Fibroblast of skin of left quadriceps (primary cell): ENCODE data around the gene PITPNC1.
"Not testable (repeated sequence)": the region's sequence is repeated elsewhere in the genome, so short reads cannot be mapped to it uniquely, and the experiment has no call there.

Experiments used
- DNase-seq, 2 experiments: peaks; one replicate each; pipeline ENCODE4 v3.0.0-alpha.2; 2013; ENCODE audit warnings: low read depth in 2 of 2

Gene PITPNC1

DNA sequence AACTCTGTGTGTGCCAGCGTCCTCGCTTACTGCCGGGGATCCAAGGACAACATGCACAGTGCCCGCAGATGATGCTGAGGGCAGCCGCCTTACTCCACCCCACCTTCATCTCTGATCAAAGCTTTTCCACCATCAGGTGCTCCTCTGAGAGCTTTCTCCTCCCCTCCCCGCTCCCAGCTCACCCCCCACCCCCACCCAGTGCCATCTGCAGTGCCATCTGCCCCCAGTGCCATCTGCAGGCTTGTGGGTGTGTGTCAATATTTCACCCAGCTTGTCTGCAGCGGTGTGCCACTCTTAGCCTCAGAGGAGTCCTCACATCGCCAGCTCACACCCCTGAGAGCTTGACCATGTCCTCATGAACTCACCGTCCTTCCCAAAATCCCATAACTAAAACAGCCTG is 242.5 kb downstream of the PITPNC1 start:
- no peak for DNase-seq

DNA sequence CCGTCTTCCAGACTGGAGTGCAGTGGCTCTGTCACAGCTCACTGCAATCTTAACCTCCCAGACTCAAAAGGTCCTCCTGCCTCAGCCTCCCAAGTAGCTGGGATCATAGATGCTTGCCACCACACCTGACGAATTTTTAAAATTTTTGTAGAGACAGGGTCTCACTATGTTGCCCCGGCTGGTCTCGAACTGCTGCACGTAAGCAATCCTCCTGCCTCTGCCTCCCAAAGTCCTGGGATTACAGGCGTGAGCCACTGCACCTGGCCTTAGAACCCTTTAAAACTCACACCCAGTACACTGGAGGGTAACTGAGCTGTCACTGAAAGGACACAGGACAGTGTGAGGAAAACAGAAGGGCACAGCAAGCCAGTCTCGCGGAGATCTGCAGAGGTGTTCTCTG is 243.0 kb downstream of the PITPNC1 start:
- DNase-seq, result no peak

DNA sequence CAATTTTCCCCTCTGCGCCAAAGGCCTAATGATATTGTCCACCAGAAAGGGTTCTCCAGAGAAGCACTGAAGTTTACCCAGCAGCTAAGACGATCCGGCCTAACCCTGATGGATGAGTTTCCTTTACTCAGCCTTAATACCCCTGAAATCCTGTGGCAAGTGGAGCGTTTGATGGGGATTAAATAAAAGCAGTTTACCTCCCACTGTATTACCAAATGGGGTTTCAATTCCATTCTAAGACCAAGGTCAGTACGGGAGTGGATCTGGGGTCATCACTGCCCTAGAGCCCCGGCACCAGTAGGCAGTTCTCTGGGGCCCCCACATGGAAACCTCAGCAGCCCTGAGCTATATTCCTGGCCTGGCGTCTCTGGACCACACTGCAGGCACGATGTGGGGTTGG is 243.6 kb downstream of the PITPNC1 start:
- DNase-seq, result no peak

DNA sequence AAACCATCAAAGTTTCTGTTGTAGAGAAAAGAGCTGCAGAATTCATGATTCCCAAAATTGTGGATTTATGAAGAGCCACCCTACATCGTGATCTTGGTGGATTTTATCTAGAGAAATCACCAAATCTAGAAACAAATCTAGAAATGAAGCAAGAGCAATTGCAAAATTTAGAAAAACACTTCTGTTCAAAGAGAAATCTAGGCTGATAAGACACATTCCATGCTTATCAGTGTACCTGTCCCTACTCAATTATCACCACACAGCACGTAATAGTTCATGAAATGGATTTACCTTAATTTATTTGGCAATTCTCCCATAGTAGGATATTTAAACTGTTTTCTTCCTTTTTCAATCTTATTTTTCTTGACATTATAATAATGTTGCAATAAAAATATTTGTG is 246.7 kb downstream of the PITPNC1 start:
- no peak for DNase-seq

DNA sequence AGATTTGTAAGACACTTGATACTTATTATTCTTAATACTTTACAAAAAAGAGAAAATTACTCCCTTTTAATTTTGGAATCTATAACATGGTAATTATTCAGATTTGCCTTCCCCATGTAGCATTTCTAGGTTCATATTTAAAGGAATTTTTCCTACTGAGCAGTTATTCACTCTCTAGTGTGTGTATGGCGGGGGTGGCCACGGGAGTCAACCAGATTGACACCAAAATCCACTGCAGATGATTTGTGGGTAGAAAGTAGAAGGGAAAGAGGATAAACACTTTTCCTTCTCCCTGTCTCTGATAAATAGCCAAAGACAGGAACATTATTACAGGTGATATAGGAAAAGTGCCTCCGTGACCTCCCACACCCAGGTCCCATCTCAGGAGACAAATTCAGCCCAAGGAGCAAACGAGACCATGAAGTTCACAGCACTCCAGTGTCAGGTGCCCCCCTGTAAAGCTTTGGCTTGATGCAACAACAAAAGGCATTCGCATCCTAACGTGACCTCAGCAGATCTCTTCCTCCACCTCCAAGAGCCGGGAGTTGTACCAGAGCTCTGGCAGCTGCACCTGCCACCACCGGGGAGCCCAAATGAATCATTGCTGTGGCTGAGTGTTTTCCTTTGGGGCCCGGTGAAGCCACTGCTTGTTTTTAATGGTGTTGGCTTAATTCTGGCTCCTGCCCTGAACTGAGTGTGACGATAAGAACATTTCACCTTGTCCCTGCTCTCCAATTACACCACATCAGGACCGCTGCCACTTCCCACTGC is 248.0 kb downstream of the PITPNC1 start:
- DNase-seq, result no peak

DNA sequence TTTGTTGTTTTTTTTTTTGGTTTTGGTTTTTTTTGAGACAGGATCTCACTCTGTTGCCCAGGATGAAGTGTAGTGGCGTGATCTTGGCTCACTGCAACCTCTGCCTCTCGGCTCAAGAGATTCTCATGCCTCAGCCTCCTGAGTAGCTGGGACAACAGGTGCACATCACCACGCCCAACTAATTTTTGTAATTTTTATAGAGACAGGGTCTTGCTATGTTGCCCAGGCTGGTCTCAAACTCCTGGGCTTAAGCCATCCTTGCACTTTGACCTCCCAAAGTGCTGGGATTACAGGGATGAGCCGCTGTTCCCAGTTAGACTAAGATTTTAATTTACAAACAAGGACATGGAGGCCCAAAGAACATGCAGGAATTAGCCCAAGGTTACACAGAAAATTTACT is 248.9 kb downstream of the PITPNC1 start:
- DNase-seq, result no peak

DNA sequence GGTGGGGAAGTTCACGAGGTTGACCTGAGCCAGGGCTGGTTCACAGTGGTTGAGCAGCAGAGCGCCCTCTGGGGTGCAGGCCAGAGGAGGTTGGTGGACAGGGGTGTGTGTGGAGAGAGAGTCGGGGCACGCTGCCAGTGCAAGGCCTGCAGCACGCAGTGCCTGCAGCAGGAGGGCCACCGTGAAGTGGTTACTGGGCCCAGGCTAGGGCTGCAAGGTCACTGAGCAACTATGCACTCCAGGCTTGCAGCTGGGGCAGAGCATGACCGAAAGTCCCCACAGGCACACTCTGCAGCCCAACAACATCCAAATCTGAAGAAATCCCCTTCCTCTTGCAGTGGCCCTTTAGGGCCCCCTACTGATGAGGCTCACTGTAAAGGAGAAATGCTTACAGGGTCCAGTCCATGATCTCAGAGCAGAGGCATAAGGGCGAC is 251.5 kb downstream of the PITPNC1 start:
- no peak for DNase-seq

DNA sequence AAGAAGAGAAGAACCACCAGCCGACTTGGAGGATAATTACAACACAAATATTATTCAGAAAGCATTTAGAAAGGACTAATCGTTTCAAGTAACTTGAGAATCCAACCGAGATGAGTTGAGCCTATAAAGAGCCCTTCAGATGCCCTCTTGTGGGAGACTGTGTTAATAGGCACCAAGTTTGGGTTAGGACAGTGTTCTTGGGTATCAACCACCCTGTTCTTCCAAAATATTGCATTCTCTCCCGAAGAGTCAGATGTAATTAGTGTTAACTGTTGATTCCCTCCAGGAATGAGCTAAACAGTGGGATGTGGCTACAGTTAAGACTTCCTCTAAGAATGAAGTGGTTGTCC is 252.9 kb downstream of the PITPNC1 start:
- peak in 1 of 2 experiments; percentile 49 for DNase-seq

DNA sequence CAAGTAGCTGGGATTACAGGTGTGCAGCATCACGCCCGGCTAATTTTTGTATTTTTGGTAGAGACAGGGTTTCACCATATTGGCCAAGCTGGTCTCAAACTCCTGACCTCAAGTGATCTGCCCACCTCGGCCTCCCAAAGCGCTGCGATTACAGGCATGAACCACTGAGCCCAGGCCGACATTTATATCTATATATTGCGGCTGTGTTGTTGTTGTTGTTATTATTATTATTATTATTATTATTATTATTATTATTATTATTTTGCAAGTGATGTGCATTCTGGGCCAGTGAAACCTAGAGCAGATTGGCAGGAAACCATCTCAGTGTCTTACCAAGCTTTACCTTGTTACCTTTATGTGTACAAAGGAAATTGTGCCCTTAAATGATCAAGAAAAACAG is 253.8 kb downstream of the PITPNC1 start:
- not testable (repeated sequence) for DNase-seq

DNA sequence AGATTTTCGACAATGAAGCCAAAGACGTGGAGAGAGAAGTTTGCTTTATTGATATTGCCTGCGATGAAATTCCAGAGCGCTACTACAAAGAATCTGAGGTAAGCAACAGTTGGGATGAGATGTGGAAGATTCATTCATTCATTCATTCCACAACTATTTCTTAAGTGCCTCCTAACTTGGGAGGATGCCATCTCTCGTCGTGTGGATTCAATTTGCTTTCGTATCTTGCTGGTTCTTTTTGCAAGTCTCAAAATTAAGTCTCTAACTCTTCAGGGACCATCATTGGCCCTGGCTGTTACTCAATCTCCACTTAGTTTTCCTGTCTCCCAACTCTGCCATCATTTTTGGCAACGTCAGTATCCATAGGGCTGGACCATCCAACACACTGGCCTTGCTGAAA is 255.1 kb downstream of the PITPNC1 start:
- DNase-seq, result no peak

DNA sequence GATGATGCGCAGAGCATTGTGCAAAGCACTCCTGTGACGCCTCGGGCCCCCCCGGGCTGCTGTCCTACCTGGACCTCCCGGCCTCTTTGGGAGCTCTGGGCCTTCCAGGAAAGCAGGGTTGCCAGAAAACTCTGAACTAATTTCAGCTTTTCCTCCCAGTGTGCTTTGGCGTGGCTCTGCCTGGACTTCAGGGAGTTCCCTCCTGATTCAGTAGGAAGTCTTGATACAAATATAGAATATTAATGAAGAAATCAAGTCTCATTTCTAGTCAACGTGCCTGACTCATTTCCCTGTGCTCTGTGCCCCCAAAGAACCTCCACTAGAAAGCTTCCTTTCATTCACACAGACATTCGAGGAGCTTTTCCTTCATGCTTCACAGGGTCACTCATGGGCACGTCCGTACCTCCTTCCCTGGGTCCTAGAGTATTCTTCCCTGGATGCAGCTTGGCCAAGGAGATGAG is 256.7 kb downstream of the PITPNC1 start:
- DNase-seq, result no peak

DNA sequence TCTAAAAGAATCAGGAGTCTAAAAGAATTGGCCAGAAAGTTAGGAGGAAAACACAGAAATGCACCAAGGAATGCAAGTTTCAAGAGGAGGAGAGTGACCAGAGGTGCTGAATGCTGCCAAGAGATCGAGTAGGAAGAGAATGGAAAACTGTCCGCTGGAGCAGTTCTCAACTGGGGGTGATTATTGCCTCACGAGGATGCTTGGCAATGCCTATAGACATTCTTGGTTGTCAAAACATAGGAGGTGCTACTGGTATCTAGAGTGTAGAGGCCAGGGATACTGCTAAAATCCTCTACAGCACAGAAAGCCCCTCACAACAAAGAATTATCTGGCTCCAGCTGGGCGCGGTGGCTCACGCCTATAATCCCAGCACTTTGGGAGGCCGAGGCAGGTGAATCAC is 258.6 kb downstream of the PITPNC1 start:
- DNase-seq, result no peak

DNA sequence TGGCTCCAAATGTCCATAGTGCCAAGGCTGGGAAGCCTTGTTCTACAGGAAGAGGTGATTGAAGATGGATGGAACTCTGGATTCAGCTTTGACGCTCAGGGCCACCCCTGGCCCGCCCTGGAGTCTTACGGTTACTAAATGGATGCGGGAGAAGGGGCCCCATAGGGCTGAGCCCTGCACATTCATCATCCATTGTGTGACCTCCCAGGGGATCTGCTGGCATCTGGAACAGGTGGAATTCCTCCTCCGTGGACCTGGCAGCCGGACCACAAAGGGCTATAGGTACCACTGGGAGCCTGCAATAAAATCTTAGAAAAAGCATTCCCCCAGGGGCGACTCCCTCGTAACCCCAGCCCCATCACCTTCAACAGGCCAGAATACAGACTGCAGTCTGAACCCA is 259.2 kb downstream of the PITPNC1 start:
- DNase-seq, result no peak

DNA sequence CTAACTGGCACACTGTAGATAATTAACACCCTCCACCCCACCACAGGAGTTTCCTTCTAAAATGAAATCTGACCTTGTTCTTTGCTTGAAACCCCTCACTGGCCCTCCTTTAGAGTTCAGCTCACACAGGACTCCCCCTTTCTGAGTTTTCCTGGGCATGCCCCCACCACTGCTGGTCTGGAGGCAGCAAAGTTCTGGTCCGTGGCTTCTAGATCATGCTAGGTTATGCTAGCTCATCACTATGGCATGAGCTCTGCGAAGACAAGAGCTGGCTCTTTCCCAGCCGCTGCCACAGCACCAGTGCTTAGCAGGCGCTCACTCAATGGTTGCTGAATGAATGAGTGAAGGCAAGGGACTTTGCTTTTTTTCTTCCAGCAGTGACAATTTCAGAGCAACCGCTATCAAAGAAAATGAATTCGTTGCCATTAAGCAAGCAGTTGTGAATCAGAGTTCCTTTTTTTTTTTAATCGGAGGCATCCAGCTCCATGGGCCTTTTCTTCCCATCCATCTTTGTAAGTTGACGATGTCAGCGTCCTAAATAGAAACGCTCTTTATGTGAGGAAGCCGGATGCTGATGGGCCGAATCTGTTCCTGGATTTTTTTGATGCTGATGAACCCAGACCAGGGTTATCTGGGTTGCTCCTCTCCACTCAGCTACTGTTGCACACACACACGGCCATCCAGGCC is 259.9 kb downstream of the PITPNC1 start:
- no peak for DNase-seq

DNA sequence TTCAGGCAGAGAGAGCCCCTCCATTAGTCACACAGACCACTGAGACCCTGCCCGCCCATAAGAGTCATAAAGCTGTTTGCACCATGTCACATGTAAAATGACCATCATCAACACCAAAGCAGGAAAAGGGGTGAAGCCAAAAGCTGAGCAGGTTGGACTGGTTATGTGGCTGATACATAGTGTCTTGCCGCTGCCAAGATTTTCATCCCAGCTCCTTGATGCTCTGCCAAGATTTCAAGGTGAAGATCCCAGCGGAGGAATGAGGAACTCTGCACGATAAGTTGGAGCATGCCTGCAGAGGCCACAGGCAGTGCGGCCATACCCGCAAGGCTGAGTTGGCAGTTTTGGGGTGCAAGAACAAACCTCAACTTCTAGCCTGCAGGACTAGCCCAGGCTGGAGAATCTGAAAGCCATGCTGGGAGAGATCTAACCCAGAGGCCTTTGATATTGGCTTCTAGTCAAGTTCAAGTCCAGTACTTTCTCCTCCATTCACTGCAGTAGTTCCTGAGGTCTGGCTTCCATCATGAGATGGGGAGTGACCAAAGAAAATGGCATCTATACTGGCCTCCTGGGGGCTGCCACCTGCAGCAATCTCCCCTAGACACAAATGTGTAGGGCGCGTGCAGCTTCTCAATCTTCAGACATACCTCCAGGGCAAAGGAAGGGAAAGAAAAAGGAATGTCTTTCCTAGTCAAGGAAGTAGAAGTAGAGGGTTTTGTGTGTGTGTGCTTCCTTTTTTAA is 261.0 kb downstream of the PITPNC1 start:
- DNase-seq, result no peak

DNA sequence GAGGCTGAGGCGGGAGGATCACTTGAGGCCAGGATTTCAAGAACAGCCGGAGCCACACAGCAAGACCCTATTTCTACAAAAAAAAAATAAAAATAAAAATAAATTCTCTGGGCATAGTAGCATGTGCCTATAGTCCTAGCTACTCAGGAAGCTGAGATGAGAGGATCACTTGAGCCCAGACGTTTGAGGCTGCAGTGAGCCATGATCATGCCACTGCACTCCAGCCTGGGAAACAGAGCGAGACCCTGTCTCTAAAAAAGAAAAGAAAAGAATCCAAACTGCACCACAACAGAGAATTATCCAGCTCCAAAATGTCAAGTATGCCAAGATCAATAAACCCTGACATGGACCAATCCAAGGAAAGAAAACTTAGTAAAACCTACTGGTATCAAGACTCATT is 261.8 kb downstream of the PITPNC1 start:
- no peak for DNase-seq

DNA sequence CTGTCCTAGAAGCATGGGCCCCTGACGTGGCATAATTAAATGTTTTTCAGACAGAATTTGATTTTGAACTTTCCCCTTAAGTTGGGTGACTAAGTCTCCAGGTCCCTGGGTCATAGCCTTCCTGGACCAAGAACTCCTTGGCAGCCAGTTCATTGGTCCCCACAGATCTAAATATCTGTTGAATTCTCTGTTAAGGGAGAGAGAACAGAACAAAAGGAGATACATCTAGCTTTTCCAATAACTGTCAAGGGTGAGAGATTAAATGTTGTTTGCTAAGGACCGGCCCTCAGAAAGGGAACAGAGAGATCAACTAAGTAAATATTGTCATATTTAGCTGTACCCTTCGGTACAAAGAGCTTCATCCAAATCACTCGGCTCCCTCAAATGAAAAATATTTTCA is 262.5 kb downstream of the PITPNC1 start:
- no peak for DNase-seq

DNA sequence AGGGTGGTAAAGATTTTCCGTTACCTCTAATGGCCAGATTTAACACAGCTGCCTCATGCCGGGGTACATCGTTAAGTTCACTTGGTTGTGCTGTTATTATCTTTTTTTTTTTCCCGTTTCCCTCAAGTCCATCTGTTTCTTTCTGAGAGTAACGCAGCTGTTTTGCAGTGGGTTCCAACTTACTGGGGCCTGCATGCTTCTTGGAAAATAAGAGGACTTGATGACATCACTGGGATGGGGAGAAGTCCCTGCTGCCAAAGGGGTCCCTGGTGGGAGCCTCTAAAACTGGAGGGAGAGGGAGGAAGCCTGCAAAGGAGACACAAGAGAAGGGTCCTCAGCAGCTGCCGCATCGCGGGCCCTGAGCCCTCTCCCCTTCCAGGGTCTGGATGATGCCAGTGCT is 262.9 kb downstream of the PITPNC1 start:
- no peak for DNase-seq

DNA sequence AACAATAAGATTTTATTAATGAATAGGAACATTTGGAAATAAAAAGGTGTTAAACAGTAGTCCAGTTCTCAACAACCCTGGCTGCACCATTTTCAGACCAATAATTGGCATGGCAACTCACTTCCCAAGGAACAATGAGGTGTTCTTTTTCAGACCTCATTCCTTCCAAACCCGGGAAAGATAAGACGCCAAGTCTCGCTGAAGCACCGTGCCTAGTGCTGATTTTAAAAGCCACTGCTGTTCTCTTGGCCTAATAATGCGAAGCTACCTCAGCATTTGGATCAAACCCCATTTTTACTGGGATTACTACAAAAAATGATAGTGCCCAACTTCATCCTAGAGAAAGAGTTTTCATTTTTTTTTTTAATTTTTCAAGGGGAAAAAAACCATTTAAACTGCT is 265.4 kb downstream of the PITPNC1 start:
- DNase-seq, result no peak

DNA sequence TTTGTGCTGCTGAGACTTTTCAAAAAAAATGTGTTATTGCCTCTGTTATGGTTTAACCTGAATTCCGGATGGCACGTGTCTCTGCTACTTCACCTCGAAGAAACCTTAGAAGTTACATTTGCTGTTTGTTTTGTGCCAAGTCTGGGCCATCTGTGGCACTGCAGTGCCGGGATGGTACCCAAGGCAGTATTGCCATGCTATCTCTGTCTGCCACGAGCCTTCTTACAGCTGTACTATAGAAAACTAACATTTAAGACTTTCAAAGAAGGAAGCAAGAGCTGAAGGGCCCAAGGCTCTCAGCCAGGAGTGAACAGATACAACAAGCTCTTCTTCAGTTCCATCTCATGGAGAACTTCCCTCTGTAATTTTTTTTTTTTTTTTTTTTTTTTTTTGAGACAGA is 267.0 kb downstream of the PITPNC1 start:
- no peak for DNase-seq

DNA sequence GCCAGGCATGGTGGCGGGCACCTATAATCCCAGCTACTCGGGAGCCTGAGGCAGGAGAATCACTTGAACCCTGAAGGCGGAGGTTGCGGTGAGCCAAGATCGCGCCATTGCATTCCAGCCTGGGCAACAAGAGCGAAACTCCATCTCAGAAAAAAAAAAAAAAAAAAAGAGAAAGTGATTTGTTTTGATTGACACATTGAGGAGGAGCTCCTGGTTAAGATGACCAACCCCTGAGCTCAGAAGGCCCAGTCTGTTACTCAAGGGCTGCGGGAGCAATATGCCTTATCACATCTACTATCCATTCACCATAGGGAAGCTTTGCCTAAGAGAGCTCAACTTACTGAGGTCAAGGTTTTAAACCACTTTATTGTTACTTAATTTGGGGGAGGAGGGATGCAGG is 268.1 kb downstream of the PITPNC1 start:
- not testable (repeated sequence) for DNase-seq

DNA sequence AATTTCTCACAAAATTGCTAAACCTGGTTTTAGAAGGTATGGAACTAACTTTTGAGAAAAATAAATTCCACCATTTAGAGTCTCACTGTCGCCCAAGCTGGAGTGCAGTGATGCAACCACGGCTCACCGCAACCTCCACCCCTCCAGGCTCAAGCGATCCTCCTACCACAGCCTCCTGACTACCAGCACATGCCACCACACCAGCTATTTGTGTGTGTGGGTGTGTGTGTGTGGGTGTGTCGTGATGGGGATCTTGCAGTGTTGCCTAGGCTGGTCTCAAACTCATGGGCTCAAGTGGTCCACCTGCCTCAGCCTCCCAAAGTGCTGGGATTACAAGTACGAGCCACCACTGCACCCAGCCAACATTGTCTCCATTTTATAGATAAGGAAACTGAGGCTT is 269.4 kb downstream of the PITPNC1 start:
- no peak for DNase-seq

DNA sequence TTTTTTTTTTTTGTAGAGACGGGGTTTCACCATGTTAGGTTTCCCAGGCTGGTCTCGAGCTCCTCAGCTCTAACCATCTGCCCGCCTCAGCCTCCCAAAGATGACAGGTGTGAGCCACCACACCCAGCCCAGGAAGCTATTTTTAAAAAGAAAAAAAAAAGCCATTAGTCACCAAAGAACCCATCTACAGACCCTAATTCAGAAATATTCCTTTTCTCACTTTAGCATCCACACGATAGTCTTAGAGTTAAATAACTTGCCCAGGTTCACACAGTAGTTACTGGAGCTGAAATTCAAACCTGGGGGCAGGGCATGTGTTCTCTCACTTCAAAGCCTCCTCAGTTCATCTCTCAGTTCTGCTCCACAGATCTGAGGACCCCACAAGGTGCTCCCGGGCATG is 270.4 kb downstream of the PITPNC1 start:
- no peak for DNase-seq
